H1 (cell line): ENCODE data around the gene SWT1. TPM values are rescaled to one million over a fixed set of nuclear protein-coding genes. Genes with fewer than 3 reads are reported as not detected.

ENCODE experiments used
- CBX5 ChIP-seq: fragments of 300-800, 300-1000 bp; sonication (generic); IDR thresholded peaks from 2 replicates; pipeline ENCODE4 v1.7.1; 2016; ENCODE audit warnings: antibody characterized with exemption, low read length, low read depth
- CHD1 ChIP-seq: IDR thresholded peaks from 2 replicates; pipeline ENCODE4 v1.6.1; 2012; ENCODE audit warnings: low read depth, low read length, improper control_type of control experiment
- CHD2 ChIP-seq: IDR thresholded peaks from 2 replicates; pipeline ENCODE4 v1.6.1; 2012; ENCODE audit warnings: low read length, improper control_type of control experiment
- CHD7 ChIP-seq: fragments of 300-600 bp; sonication (generic); IDR thresholded peaks from 2 replicates; pipeline ENCODE4 v1.7.1; 2012; ENCODE audit warnings: low read length, moderate library complexity, mild to moderate bottlenecking, inconsistent platforms; ENCODE audit not compliant: insufficient replicate concordance
- EGR1 ChIP-seq: IDR thresholded peaks from 2 replicates; pipeline ENCODE4 v1.6.1; 2011; ENCODE audit warnings: low read depth, low read length, borderline replicate concordance
- GABPA ChIP-seq: IDR thresholded peaks from 2 replicates; pipeline ENCODE4 v1.6.1; 2011; ENCODE audit warnings: mild to moderate bottlenecking, low read length, moderate library complexity, borderline replicate concordance; ENCODE audit not compliant: insufficient read depth
- JUND ChIP-seq: IDR thresholded peaks from 2 replicates; pipeline ENCODE4 v1.6.1; 2011; ENCODE audit warnings: mild to moderate bottlenecking, improper control_type of control experiment, low read length
- POLR2A ChIP-seq, 2 experiments: IDR thresholded peaks; 1 replicate in 1 of 2; 2 replicates in 1 of 2; pipeline ENCODE4 v1.6.1; 2011; ENCODE audit warnings: low read depth in 2 of 2, low read length in 2 of 2, mild to moderate bottlenecking in 2 of 2; ENCODE audit errors: control extremely low read depth in 1 of 2
- RFX5 ChIP-seq: IDR thresholded peaks from 2 replicates; pipeline ENCODE4 v1.6.1; 2011; ENCODE audit warnings: low read depth, low read length, improper control_type of control experiment, borderline replicate concordance
- SRF ChIP-seq: IDR thresholded peaks from 2 replicates; pipeline ENCODE4 v1.6.1; 2011; ENCODE audit warnings: mild to moderate bottlenecking, low read depth, low read length, moderate library complexity
- polyA plus RNA-seq, 7 experiments: library from polyadenylated mRNA; depleted of rRNA in 3 of 7; stranded (reverse) in 5 of 7; unstranded in 2 of 7; fragments of >200 nt in 5 of 7; fragments of 200-250 nt in 2 of 7; gene quantifications; 1 replicate in 5 of 7; 2 replicates in 1 of 7; 4 replicates in 1 of 7; pipeline versions ENCODE4 v1.2.1 to v1.2.3, GENCODE V29; 2011 to 2013; ENCODE audit warnings: missing spikeins in 2 of 7, mixed read lengths in 2 of 7
- total RNA-seq: library from RNA; stranded (reverse); fragmentation: NEBNext Ultra II Directional; extraction: Animal tissue kit (Norgen Biotek cat#: 25700); gene quantifications from 2 replicates; pipeline ENCODE4 v1.2.1, GENCODE V29; 2021
- TF ChIP-seq, protein P1 (sequence below): IDR thresholded peaks from 2 replicates; pipeline ENCODE4 v1.6.1; 2011; ENCODE audit warnings: low read depth, mild to moderate bottlenecking, low read length; ENCODE audit not compliant: insufficient read depth

SWT1 gene
- total and polyA plus RNA-seq, 2 of the 8 experiments (the other 6 are each of a cell fraction or from before 2014, with no cell fraction given) = 1.4 to 6.2 TPM

DNA sequence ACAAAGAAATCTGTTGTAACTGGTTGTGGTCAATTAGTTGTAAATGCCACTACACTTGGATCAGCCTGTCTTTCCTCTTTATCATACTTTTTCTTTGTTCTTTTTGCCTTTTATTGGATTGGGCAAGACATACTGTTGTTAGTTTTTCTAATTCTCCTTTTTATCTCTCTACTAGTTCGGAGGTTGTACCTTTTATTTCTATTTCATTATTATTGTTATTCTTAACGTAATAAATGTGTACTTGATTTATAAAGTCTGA, 100.9 kb downstream of the SWT1 start (continued):
- TF ChIP-seq CHD7 (no peak), JUND (no peak), GABPA (no peak), RFX5 (no peak), CHD2 (no peak), SRF (no peak), POLR2A (IDR thresholded peaks at IDR 0.05; ENCODE audit: control extremely low read depth in 1 of 2, low read depth in 2 of 2, low read length in 2 of 2) (no peak), EGR1 (no peak), CHD1 (no peak), CBX5 (no peak)
- TF ChIP-seq, protein P1, sequence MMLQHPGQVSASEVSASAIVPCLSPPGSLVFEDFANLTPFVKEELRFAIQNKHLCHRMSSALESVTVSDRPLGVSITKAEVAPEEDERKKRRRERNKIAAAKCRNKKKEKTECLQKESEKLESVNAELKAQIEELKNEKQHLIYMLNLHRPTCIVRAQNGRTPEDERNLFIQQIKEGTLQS = no peak
